HFF-Myc (cell line): Measurements from ENCODE around the gene ST3GAL3.
A peak's percentile ranks its signal among the peaks of the same experiment; 100 is the strongest.
"Not testable (repeated sequence)": the region's sequence is repeated elsewhere in the genome, so short reads cannot be mapped to it uniquely, and the experiment has no call there.

Experiments
- DNase-seq: peaks from one replicate; pipeline ENCODE4 v3.0.0-alpha.2; 2011; ENCODE audit warnings: low read depth; ENCODE audit errors: extremely low read depth
- H3K4me3 ChIP-seq: replicated peaks from 2 replicates; pipeline ENCODE4 v1.5.1; 2011; ENCODE audit warnings: low read depth, mild to moderate bottlenecking, control low read depth, low read length
- TF ChIP-seq, protein P1 (sequence below): IDR thresholded peaks from 2 replicates; pipeline ENCODE4 v1.5.1; 2012; ENCODE audit warnings: mild to moderate bottlenecking, low read depth, low read length, control low read depth; ENCODE audit errors: missing control alignments

Gene ST3GAL3

DNA sequence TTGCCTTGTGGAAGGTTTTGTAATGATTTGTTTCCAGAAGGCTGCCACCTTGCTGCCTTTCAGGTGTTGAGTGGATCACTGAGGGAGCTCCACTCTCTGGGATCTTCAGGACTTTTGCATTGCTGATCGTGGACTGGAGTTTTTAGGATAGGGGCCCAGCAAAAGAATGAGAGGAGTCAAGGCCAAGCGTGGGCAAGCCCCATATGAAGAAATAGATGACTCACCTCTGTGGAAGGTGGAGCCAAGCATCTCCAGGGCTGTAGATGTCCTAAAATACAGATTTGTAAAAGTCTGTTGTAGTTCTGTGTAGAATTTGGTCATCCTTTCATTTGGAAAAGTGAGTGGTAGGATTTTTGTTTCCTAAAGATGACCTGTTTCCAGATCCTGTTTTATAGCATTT is 67.0 kb downstream of the ST3GAL3 start:
- H3K4me3 ChIP-seq, result no peak overlapping the region
- TF ChIP-seq, protein P1, sequence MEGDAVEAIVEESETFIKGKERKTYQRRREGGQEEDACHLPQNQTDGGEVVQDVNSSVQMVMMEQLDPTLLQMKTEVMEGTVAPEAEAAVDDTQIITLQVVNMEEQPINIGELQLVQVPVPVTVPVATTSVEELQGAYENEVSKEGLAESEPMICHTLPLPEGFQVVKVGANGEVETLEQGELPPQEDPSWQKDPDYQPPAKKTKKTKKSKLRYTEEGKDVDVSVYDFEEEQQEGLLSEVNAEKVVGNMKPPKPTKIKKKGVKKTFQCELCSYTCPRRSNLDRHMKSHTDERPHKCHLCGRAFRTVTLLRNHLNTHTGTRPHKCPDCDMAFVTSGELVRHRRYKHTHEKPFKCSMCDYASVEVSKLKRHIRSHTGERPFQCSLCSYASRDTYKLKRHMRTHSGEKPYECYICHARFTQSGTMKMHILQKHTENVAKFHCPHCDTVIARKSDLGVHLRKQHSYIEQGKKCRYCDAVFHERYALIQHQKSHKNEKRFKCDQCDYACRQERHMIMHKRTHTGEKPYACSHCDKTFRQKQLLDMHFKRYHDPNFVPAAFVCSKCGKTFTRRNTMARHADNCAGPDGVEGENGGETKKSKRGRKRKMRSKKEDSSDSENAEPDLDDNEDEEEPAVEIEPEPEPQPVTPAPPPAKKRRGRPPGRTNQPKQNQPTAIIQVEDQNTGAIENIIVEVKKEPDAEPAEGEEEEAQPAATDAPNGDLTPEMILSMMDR, result no peak
- no peak for DNase-seq

DNA sequence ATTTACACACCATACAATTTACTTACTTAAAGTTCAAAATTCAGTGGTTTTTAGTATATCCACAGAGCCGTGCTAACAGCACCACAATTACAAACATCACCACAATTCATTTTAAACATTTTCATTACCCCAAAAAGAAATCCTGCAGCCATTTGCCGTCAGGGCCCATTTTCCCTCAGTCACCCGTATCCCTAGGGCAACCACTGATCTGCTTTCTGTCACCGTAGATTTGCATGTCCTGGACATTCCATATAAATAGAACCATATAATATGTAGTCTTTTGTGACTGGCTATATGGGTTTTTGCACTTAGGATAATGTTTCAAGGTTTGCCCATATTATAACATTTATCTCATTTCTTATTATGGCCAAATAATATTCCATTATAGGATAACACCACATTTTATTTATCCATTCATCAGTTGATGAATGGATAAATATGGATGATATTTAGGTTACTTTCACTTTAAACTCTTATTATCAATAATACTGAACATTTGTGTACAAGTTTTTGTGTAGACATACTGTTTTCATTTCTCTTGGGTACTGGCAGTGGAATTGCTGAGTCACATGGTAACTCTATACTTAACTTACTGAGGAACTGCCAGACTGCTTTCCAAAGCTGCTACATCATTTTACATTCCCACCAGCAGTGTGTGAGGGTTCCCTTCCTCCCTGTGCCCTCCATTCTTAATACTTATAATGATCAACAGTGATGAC is 68.9 kb downstream of the ST3GAL3 start:
- DNase-seq, result peak; percentile 63
- H3K4me3 ChIP-seq, result no peak overlapping the region
- TF ChIP-seq, protein P1, result no peak

DNA sequence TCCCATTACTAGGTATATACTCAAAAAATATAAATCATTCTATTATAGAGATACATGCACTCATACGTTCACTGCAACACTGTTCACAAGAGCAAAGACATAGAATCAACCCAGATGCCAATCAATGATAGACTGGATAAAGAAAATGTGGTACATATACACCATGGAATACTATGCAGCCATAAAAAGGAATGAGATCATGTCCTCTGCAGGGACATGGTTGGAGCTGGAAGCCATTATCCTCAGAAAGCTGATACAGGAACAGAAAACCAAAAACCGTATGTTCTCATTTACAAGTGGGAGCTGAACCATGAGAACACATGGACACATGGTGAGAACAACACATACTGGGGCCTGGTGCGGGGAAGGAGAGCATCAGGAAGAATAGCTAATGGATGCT is 70.6 kb downstream of the ST3GAL3 start:
- not testable (repeated sequence) for DNase-seq, H3K4me3 ChIP-seq

DNA sequence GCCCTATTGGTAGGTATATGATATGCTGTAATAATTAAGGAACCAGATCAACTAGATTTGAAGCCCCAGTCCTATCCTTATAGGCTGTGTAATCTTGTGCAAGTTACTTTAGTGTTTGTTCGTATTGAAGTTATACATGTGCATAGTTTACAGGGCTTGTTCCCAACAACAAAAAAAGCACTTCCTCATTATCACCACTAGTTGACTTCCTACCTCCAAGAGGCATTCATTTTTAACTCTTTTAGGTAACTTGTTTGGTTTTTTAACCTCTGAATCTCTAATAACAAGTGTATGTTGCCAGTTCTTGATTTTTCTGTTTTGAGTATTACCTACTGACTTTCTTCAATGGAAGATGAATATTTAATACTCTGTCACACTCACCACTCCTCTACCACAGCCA is 71.9 kb downstream of the ST3GAL3 start:
- no peak overlapping the region for H3K4me3 ChIP-seq
- DNase-seq, result no peak
- TF ChIP-seq, protein P1, result no peak

DNA sequence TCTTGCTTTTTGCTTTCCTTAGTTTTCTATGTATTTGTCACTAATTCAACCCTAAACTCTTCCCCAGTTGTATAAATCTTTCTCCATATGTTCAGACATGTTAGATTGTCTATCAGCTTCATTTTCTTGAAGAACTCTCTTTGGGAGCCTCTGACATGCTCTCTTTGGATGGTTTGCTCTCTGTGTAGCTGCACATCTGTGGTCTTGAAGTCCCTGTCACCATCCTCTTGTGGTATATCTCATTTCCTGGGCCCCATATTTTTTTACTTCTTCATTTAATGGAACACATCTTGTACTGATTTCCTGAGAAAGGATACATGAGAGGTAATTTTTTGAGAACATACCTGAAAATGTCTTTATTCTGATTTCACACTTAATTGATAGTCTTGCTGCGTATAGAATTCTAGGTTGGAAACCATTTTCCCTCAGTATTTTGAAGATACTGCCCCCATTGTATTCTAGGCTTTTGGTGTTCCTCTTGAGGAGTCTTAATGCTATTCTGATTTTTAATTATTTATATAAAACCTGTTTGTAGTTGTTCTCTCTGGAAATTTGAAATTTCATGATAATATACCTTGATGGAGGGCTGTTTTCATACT is 72.6 kb downstream of the ST3GAL3 start:
- H3K4me3 ChIP-seq, result no peak overlapping the region
- TF ChIP-seq, protein P1, result no peak
- no peak for DNase-seq

DNA sequence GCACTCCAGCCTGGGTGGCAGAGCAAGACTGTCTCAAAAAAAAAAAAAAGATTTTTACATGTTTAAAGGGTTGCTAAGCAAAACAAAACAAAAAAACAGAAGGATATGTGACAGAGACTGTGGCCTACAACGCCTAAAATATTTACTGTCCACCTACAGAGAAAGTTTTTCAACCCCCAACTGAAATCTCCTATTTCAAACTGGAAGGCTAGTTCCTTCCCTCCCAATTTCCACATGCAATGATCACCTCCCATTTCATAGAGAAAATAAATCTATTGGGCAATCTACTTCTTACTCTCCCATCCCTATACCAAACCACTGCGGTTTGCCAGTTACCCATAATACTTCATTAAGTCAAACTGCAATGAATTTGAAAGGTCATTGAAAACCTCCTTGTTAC is 74.2 kb downstream of the ST3GAL3 start:
- DNase-seq, result no peak
- no peak overlapping the region for H3K4me3 ChIP-seq
- TF ChIP-seq, protein P1, result no peak

DNA sequence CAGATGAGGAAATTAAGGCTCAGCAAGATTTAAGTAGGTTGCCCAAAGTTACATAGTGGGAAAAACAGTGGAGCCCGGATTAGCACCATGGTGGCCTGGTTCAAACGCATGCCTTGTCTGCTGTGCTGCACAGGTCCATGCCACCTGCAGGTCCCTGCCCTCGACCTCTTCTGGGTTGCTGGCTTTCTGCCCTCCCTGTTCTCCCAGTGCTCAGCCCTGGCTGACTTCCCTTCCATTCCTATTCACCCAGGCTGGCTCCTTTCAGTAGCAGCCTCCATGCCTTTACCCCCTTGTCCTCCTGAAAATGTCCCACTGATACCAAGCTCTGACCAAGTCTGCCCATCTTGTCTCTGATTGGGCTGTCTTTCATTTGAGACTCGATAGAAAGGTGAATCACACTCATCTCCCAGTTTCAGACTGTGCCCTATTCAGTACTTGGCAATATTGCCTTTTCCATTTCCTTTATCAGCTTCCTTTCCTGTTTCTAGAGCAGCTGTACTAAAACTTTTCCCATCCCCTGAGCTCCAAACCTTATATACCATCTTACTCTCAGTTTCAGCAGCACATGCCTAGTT is 75.8 kb downstream of the ST3GAL3 start:
- TF ChIP-seq, protein P1, result no peak
- no peak for DNase-seq
- no peak overlapping the region for H3K4me3 ChIP-seq
